ENCODE measurements around the gene MMD. TPM values are rescaled to one million over a fixed set of nuclear protein-coding genes. Genes with fewer than 3 reads are reported as not detected.

MMD gene
- total RNA-seq, 1 experiment from 2014 or later = 40.8 TPM

GRCh38 chr17:55368706-55369105 is 52.9 kb downstream of the MMD start:
- Mint-ChIP-seq H3K36me3 (peaks cover 16% of the 10 kb centered on the region), H3K4me3 (no peak overlapping the region), H3K27me3 (ENCODE audit: low read depth) (peaks cover 2% of the 10 kb centered on the region), H3K27ac (no peak overlapping the region), H3K9me3 (peaks cover 40% of the 10 kb centered on the region), H3K4me1 (peaks cover 15% of the 10 kb centered on the region)
- POLR2A ChIA-PET = interaction anchor here (0.7 kb wide), 1 partner anchor 328 kb away, joined by 3 read pairs; no protein-coding TSS in a partner anchor
- ATAC-seq = no peak
- CTCF ChIA-PET = no interaction called here
- no peak for TF ChIP-seq EMX1 (CRISPR knock-in tag; IDR thresholded peaks at IDR 0.05)
- no peak for TF ChIP-seq GRHL2 (CRISPR knock-in tag; IDR thresholded peaks at IDR 0.05; ENCODE audit: insufficient replicate concordance, severe bottlenecking)
- no peak for TF ChIP-seq USF1 (CRISPR knock-in tag; IDR thresholded peaks at IDR 0.05)
- no peak for TF ChIP-seq CREB1 (CRISPR knock-in tag; IDR thresholded peaks at IDR 0.05)
- no peak for TF ChIP-seq RELA (CRISPR knock-in tag; IDR thresholded peaks at IDR 0.05; ENCODE audit: borderline replicate concordance)
- no peak for TF ChIP-seq ZNF396 (CRISPR knock-in tag; IDR thresholded peaks at IDR 0.05; ENCODE audit: borderline replicate concordance)
- DNase-seq (ENCODE audit: low spot score) = no peak

- TF ChIP-seq GABPB1 (CRISPR knock-in tag; IDR thresholded peaks at IDR 0.05) (no peak), ZNF416 (CRISPR knock-in tag; IDR thresholded peaks at IDR 0.05) (no peak), MXD4 (CRISPR knock-in tag; IDR thresholded peaks at IDR 0.05; ENCODE audit: borderline replicate concordance) (no peak), ZNF138 (CRISPR knock-in tag; conservative IDR thresholded peaks at IDR 0.05) (no peak), ZNF232 (CRISPR knock-in tag; IDR thresholded peaks at IDR 0.05) (no peak), ZNF317 (CRISPR knock-in tag; IDR thresholded peaks at IDR 0.05; ENCODE audit: borderline replicate concordance, low read depth) (no peak), TEAD1 (CRISPR knock-in tag; IDR thresholded peaks at IDR 0.05) (no peak), IRF1 (CRISPR knock-in tag; IDR thresholded peaks at IDR 0.05) (no peak), ZNF512 (CRISPR knock-in tag; IDR thresholded peaks at IDR 0.05; ENCODE audit: borderline replicate concordance) (no peak), ZNF121 (CRISPR knock-in tag; IDR thresholded peaks at IDR 0.05) (no peak)
- POLR2A ChIA-PET = no interaction called here
- Mint-ChIP-seq H3K9me3 (peaks cover 27% of the 10 kb centered on the region), H3K27me3 (ENCODE audit: low read depth) (no peaks in the 10 kb centered on the region), H3K4me3 (no peak overlapping the region), H3K27ac (no peak overlapping the region), H3K36me3 (peaks cover 5% of the 10 kb centered on the region), H3K4me1 (peaks cover 26% of the 10 kb centered on the region)
- no peak for DNase-seq (ENCODE audit: low spot score)
- CTCF ChIA-PET = interaction anchor here (2.6 kb wide), 1 partner anchor 9 kb away, joined by 8 read pairs; no protein-coding TSS in a partner anchor
- no peak for ATAC-seq
These were observed 55.6 kb downstream of the MMD start for GRCh38 chr17:55366020-55366481.

GRCh38 chr17:55363033-55363432 is 58.6 kb downstream of the MMD start:
- H3K36me3 Mint-ChIP-seq = peaks cover 10% of the 10 kb centered on the region
- no peaks in the 10 kb centered on the region for H3K27me3 Mint-ChIP-seq (ENCODE audit: low read depth)
- TF ChIP-seq ESRRA (CRISPR knock-in tag; IDR thresholded peaks at IDR 0.05; ENCODE audit: borderline replicate concordance) = no peak
- TF ChIP-seq FOXJ3 (CRISPR knock-in tag; IDR thresholded peaks at IDR 0.05; ENCODE audit: borderline replicate concordance) = no peak
- no peak for TF ChIP-seq STAT6 (CRISPR knock-in tag; conservative IDR thresholded peaks at IDR 0.05; ENCODE audit: low read depth)
- TF ChIP-seq ZNF121 (CRISPR knock-in tag; IDR thresholded peaks at IDR 0.05) = no peak
- TF ChIP-seq KAT7 (CRISPR knock-in tag; IDR thresholded peaks at IDR 0.05; ENCODE audit: borderline replicate concordance) = no peak
- no peak for TF ChIP-seq MAX (CRISPR knock-in tag; IDR thresholded peaks at IDR 0.05)
- TF ChIP-seq MYBL2 (CRISPR knock-in tag; IDR thresholded peaks at IDR 0.05) = no peak
- no peak for TF ChIP-seq GRHL2 (CRISPR knock-in tag; IDR thresholded peaks at IDR 0.05; ENCODE audit: insufficient replicate concordance, severe bottlenecking)
- peaks cover 26% of the 10 kb centered on the region for H3K4me1 Mint-ChIP-seq
- ATAC-seq = peak; percentile 32
- H3K27ac Mint-ChIP-seq = no peak overlapping the region
- H3K4me3 Mint-ChIP-seq = no peak overlapping the region
- no peak for DNase-seq (ENCODE audit: low spot score)
- H3K9me3 Mint-ChIP-seq = peaks cover 19% of the 10 kb centered on the region
- CTCF ChIA-PET = interaction anchor here (0.6 to 1.9 kb wide), 2 partner anchors 15 to 153 kb away, joined by 4 read pairs; no protein-coding TSS in a partner anchor
- POLR2A ChIA-PET = interaction anchor here (0.6 kb wide), 1 partner anchor 354 kb away, joined by 3 read pairs; no protein-coding TSS in a partner anchor
